GM19397 (cell line): ENCODE measurements around the gene HPSE.

ENCODE experiments used
- ATAC-seq: cut with Tn5 transposase; IDR thresholded peaks from one replicate; pipeline ENCODE4 v1.9.1; 2021; ENCODE audit warnings: mild to moderate bottlenecking, moderate library complexity; ENCODE audit not compliant: unreplicated experiment

Gene HPSE

GRCh38 chr4:83334425-83335241 is at the start of gene HPSE:
TSS of gene HPSE (minus strand) at chr4:83334848. CDS start at chr4:83334782, 66 bp downstream.
- peak; percentile 88 for ATAC-seq

- ATAC-seq, result no peak
These were observed 48.2 kb upstream of the HPSE start for GRCh38 chr4:83382850-83383249.

- ATAC-seq, result no peak
These were observed 46.5 kb upstream of the HPSE start for GRCh38 chr4:83381173-83381572.

- no peak for ATAC-seq
These were observed 43.8 kb upstream of the HPSE start for GRCh38 chr4:83378419-83378818.

DNA sequence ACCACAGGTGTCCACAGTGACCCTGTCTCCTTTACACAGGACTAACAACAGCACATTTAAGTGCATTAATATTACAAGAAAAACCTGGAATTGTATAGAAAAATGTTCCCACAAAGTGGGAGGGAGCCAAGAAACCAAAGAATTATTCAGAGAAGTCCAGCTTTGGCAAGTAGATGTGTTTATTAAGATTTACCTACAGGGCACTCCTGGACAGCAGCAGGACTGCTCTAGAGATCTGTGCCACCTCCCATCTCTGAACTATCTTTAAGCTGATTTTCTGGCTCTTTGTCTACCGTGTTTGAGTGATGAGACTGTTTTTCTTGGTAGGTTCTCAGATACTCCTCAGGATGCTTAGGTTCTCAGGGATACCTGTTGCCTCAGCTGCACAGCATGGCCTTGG is 38.3 kb upstream of the HPSE start:
- no peak for ATAC-seq

DNA sequence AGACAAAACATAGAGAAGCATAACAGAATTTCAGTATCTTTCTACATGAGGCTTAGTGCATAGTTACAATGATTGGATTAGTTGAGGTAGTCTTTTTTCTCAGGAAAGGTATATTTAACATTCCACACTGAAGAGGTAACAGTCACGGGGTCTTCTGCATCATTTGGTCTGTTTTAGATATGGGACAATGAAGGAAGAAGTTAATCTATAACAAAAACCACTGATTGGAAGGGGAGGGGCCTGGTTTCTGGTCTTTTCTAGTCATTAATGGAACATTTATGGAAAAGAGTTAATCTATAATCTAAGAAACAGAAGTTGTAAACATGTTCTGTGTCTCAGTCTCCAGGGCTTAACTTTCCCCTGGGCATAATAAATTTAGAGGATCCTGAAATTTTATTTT is 37.3 kb upstream of the HPSE start:
- ATAC-seq, result no peak

DNA sequence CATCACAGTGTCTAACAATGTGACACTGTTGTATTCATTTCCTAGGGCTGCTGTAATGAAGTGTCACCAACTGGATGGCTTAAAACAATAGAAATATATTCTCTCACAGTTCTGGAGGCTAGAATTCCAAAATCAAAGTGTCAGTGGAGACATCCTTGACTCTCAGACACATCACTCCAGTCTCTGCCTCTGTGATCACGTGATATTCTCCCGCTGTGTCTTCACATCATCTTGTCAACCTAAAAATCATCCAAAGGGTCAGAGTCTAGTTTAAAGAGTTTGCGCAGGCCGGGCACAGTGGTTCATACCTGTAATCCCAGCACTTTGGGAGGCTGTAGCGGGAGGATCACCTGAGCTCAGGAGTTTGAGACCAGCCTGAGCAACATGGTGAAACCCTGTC is 36.6 kb upstream of the HPSE start:
- no peak for ATAC-seq

DNA sequence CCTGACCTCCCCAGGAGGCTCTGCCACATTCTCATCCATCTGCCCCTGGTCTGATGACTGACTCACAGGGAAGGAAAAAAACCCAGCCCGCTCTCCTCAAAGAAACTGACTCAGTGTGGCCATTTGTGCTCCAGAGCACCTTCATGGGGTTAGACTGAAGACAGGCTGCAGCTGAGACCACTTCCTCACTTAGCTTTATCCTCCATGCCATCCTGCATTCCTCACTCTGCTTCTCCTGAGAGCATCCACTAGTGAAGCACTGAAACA is 35.9 kb upstream of the HPSE start:
- ATAC-seq, result no peak

GRCh38 chr4:83369831-83370639 is 35.4 kb upstream of the HPSE start:
- no peak for ATAC-seq

- no peak for ATAC-seq
These were observed 29.7 kb upstream of the HPSE start for GRCh38 chr4:83364312-83364711.

- ATAC-seq, result no peak
These were observed 28.1 kb upstream of the HPSE start for GRCh38 chr4:83362492-83363329.

GRCh38 chr4:83361416-83362103 is 26.9 kb upstream of the HPSE start:
- no peak for ATAC-seq

DNA sequence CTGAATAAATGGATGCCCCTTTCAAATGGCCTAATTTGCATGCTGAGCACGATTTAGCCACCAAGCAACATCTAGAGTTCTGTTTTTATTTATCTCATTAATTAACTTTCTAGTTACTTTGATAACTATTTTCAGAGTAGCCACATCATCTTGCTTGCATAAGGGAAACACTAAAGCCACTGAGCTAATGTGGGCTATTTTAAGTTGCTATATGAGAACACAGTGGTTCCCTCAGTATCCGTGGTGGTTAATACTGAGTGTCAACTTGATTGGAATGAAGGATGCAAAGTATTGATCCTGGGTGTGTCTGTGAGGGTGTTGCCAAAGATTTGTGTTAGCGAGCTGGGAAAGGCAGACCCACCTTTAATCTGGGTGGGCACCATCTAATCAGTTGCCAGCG is 25.4 kb upstream of the HPSE start:
- no peak for ATAC-seq

GRCh38 chr4:83358410-83358809 is 23.8 kb upstream of the HPSE start:
- ATAC-seq, result no peak

- ATAC-seq, result no peak
These were observed 22.4 kb upstream of the HPSE start for GRCh38 chr4:83356899-83357661.

DNA sequence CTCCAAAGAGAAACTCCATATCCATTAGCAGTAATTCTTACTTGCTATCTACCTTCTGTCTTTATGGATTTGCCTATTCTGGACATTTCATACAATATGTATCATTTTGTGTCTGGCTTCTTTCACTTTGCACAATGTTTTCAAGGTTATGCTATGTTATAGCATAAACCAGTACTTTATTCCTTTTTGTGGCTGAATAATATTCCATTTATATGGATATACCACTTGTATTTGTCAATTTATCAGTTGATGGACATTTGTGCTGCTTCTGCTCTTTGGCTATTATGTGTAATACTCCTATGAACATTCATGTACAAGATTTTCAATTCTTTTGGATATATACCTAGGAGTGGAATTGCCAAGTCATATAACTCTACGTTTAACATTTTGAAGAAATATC is 18.9 kb upstream of the HPSE start:
- no peak for ATAC-seq

DNA sequence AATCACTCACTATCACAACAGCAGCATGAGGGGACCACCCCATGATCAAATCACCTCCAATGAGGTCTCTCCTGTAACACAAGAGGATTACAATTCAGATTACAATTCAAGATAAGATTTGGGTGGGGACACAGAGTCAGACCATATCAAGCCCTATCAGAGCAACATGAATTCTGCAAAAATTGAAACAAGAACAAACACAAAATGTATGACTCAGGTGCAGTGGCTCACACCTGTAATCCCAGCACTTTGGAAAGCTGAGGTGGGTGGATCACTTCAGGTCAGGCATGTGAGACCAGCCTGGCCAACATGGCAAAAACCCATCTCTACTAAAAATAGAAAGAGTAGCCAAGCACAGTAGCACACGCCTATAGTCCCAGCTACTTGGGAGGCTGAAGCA is 13.4 kb upstream of the HPSE start:
- no peak for ATAC-seq

DNA sequence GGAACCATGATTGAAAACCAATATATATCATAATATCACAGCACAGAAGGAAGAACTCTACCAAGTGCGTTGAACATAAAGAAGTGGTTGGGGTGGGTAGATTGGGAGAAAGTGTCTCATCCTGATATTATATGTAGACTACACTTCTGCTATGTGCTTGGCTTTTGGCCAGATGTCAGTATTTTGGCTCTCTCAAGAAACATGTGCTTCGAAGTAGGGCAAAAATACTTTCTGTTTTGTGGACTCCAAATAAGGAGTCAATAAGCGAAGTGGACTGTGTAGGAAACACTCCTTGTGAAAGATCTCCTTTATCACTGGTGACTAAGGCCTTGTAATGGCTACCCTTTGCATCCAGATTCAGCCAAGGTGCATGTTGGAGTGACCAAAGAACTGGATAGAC is 7.8 kb upstream of the HPSE start:
- ATAC-seq, result no peak

DNA sequence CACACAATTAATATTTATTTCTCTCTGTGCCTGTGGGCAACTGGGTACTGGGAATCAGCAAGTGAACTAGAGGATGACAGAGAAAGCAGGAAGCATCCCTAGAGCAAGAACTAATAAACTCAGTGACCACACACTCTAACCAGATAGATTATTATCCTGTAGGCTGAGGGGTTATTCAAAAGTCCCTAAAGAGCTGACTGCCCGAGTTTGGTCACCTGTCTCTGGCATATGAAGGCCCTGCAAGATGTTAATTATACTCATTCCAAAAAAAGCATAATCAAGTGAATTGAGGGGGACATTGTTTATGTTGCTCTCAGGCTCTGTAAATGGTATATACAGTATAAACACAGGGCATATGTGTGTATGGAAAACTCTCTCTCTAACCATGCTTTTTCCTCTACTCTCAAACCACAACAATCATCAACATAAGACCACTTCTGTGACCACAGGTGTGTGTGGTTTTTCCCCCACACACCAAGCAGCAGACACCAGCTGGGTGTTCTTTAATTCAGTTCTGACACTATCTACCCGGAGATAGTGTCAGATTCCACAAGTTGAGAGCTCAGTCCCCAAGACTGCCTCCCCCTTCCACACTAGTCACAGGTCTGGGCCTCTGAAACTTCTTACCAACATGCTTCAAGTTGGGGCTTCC is 6.2 kb upstream of the HPSE start:
- peak; percentile 64 for ATAC-seq

DNA sequence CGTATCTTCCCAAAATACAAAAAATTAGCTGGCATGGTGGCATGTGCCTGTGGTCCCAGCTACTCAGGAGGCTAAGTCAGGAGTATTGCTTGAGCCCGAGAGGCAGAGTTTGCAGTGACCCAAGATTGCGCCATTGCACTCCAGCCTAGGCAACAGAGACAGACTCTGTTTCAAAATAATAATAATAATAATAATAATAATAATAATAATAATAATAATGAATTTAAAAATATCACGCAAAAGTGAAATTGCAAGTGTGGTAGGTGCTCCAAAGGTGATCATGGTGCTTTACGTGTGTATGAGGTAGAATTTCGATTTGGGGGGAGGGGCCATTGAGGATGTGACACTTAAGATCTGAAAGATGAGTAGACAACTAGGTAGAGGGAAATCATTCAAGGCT is 4.9 kb upstream of the HPSE start:
- no peak for ATAC-seq
